ENCODE data around the gene RLF.

Gene RLF

DNA sequence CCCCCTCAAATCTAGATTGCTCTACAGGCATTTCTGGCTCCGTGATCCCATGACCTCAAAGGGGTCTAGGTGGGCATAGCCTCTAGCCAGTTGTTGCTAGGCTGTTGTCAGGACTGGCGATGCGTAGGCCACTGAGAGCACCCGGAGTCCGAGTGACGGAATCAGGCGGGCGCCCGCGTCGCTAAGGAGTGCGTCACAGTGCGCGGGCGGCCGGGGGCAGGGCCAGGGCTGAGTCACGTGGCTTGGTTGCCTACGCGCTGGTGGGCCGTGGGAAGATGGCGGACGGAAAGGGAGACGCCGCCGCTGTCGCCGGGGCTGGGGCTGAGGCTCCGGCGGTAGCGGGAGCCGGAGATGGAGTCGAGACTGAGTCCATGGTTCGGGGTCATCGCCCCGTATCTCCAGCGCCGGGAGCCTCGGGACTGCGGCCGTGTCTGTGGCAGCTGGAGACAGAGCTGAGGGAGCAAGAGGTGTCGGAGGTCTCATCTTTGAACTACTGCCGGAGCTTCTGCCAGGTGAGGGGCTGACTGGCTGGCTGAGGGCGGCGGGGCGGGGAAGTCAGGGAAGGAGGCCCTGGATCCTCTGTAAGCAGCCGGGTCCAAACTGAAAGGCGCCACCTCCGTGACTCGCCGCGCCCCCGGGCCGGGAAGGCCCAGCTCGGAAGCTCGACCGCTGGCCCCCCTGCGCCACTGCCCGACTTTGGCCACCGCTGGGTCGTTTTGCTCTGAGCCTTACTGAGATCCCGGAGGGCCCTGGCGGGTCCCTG, at the start of gene RLF:
TSS of gene RLF (plus strand) at position 263 of the 763 bp plus-strand sequence. CDS start at position 276, 13 bp downstream.
- peak; percentile 97 for DNase-seq

DNA sequence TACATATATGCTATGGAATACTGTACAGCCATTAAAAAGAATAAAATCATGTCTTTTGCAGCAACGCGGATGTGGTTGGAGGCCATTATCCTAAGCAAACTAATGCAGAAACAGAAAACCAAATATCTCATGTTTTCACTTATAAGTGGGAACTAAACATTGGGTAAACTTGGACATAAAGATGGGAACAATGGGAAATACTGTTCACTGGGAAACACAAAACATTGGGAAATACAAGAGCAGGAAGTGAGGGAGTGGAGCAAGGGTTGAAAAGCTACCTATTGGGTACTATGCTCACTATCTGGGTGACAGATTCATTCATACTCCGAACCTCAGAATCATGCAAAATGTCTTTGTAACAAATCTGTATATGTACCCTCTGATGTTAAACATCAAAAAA, 46.8 kb upstream of the RLF start:
- DNase-seq: no peak

GRCh38 chr1:40120128-40120527, 41.1 kb upstream of the RLF start:
- no peak for DNase-seq

DNA sequence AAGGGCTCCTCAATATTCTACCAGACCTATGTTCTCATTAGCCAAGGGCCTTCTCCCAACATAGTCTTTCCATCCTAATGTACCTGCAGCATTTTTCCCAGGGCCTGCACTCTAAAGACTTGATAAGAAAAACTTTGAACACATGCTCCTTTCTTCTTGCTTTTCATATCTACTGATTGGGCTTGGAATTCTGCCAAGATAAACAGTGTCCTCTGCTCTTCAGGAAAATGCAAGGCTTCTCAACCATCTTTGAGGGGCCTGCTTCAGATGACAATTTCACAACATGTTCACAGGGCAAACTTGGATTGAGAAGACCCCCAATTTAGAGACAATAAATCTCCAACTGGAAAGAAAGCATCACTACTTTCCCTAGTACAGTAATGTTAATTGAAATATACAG, 38.3 kb upstream of the RLF start:
- no peak for DNase-seq

- no peak for DNase-seq
These were observed 30.3 kb upstream of the RLF start for GRCh38 chr1:40130892-40131291.

DNA sequence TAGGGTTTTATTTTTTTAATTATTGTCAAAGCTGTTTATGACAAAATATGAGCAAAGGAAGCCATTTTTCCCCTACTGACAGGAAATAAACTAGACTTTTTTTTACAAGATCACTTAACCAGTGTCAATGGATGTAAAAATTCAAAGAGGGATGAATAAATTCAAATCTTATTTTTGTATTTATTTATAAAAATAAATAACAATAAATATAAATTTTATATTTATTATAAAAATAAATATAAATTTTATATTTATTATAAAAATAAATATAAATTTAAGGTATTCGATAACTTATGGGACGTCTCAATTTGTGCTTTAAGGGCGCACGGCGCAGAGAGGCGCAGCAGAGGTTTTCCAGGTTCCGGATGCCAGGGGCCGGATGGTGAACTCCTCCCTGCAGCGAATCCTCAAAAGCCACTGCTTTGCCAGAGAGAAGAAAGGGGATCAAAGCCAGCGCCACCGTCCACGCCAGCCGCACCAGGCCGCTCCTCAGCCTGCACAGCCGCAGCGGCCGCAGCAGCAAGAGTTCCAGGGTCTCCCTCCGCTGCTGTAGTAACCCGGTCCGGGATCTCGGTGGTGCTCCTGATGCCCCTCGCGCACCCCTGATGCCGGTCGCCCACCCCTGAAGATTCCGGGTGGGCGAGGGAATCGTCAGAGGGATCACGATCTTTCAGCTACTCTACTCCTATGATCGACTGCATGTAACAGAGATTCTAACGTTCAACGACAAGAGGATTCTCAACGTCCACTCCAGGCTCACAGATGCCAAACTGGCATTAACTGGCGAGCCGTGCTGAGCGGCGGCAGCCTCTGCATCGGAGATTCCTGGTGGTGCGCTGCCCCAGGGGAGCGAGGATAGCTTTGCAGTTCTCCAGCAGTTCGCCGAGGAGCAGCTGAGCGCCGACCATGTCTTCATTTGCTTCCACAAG, 28.5 kb upstream of the RLF start:
- DNase-seq: no peak

DNA sequence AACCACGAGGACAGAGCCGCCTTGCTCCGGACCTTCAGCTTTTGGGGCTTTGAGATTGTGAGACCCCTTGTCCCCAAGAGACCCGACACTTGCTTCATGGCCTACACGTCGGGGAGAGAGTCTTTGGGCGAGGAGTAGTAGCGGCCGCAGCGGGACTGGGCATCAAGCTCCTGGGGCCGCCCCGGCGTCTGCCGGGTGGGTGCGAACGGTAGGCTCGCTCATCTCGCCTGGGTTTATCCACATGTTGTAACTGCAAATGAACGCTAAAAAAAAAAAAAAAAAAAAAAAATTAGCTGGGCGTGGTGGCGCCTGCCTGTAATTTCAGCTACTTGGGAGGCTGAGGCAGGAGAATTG, 27.9 kb upstream of the RLF start:
- no peak for DNase-seq

GRCh38 chr1:40133839-40134238, 27.3 kb upstream of the RLF start:
- DNase-seq: no peak

GRCh38 chr1:40140211-40140973, 20.8 kb upstream of the RLF start:
- DNase-seq: no peak

DNA sequence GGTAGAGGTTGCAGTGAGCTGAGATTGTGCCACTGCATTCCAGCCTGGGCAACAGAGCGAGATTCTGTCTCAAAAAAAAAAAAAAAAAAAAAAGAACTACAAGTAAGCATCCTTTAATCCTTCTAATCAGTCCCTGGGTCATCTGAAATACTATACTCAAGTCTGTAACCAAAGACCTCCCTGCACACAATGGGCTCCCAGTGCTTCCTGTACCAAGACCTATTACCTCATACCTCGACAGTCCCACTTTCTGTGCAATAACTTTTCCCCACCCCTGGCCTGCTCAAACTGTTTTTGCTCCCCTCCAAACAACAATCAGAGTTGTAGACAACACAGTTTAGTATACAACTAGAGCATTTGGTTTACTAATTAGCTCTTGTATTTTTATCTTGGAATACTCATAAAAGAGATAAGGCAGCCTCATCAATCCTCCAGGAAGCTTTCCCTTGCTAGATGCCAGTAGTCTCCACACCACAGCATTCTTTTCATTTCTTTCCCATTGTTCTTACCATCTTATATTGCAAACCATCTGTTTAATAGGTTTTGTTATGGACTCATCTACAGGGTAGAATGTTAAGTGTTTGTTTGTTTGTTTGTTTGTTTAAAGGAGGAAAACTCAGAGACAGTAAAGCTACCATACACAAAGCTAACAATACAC, 19.2 kb upstream of the RLF start:
- no peak for DNase-seq

DNA sequence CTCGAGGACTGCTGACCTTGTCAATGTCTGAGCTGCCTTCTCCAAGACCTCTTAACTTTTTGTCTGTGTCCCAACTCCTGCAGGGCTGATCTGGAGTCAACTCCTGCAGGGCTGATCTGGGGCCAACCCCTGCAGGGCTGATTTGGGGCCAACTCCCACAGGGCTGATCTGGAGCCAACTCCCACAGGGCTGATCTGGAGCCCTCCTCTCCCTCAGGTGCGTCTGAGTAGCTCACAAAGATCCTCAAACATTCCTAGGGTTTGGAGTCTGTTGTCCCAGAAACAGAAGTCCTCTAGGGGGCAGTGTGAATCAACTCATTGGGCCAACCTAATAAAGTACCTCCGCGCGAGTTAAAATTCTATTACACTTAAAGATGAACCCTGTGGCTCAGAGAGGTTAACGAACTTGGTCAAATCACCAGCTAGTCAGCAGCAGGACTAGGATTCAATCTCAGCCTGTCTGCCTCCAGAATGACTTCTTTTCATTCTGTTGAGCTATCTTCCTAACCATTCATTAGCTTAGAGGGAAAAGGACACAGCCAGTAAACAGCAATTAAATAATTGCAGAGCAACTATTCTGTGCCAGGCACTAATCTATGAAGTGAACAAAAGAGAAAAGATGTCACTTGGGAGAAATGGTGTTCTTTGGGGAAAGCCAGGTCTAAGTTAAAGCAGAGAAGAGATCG, 17.2 kb upstream of the RLF start:
- peak; percentile 66 for DNase-seq

DNA sequence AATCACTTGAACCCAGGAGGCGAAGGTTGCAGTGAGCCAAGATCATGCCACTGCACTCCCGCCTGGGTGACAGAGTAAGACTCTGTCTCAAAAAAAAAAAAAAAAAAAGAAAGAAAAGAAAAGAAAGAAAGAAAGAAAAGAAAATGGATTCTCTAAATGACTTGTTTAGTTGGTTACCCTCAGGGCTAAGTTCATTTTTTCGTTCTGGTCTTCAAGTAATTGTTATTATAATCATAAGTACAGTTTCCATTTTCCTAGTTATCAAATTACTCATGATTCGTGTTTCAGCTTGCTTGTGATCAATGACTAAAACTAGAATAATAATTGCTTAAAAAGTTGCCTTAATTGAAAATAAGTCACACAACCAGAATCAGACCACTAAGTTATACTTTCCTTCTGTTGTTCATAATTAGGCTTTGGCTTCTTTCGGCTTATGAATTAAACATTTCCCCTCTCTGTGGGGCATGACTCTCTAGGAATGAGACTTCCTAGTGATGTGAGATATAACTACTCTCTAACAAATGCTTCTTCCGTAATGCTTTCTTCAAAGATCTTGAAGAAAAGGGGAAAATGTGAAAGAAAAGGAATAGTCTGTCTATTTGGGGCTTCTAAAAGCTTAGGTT, 9.6 kb upstream of the RLF start:
- no peak for DNase-seq

- DNase-seq: peak; percentile 27
These were observed 8.0 kb upstream of the RLF start for GRCh38 chr1:40153073-40153770.

- DNase-seq: no peak
These were observed 6.1 kb upstream of the RLF start for GRCh38 chr1:40155135-40155534.

DNA sequence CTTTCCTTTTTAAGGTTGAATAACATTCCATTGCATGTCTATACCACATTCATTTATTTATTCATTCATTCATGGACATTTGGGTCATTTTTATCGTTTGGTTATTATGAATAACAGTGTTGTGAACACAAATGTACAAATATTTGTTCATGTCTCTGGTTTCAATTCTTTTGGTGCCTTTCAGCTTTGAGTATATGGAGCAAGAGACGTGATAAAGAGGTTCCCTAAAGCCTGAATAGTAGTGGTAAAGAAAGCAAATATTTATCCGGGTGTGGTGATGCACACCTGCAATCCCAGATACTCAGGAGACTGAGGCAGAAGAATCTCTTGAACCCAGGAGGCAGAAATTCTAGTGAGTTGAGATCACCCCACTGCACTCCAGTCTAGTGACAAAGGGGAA, 5.3 kb upstream of the RLF start:
- DNase-seq: no peak

DNA sequence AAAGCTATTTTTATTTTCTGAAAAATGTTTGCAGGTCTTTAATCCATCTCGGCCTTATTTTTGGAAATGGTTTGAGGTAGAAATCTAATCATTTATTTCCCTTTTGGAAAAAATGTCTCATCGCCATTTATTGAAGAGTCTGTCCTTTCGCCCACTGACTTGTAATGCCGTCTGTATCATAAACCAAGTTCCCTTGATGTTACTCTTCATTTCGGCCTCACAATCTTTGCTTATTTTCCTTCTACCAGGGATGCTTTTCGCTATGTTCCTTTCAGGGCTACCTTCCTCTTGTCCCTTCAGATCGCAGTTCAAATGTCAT, 422 bp upstream of the RLF start:
- no peak for DNase-seq

GRCh38 chr1:40161888-40162397, 756 bp downstream of the RLF start:
- DNase-seq: no peak

DNA sequence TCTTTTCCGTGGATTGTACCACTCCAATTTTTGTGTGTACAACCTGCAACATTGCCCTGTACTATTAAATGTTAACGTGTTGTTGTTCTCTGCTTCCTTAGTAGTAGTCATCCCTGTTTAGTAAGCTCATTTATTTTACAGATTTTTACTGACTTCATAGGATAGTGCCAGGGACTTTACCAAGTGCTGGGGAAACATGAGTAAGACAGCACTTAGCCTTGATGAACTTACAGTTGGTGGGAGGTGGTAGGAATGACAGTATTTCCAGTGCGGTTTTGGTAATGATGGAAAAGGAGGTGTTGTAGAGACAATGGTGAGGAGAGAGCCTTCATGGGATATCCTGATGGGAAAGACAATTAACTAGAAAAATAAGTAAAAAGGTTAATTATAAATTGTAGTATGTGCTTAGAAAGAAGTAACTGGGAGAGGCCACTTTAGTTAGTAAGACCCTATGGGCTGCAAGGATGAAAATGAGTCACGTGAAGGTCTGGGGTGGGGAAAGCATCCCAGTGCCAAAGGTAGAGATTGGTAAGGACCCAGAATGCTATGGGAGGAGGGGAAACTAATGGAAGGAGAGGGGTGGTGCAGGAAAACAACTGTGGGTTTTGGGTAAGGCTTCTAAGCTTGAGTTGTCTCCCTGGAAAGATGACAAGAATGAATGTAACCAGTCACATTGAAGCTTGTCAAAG, 1.7 kb downstream of the RLF start:
- DNase-seq: peak; percentile 18

- no peak for DNase-seq
These were observed 6.1 kb downstream of the RLF start for GRCh38 chr1:40167317-40167716.

- no peak for DNase-seq
These were observed 9.8 kb downstream of the RLF start for GRCh38 chr1:40171036-40171435.

Measured in stimulated activated CD4-positive, alpha-beta T cell treated with anti-CD3 and anti-CD28 coated beads, Interleukin-15, amount 100 ng/mL, for 24 hours (primary cell).